SW 1271 (cell line): Measurements from ENCODE around the gene PCA3.

Experiments
- DNase-seq, 2 experiments: peaks; one replicate each; lab custom pipeline; 2025; lab: John Stamatoyannopoulos, UW

Gene PCA3

GRCh38 chr9:76827296-76828080 is 63.2 kb downstream of the PCA3 start:
- no peak for DNase-seq

DNA sequence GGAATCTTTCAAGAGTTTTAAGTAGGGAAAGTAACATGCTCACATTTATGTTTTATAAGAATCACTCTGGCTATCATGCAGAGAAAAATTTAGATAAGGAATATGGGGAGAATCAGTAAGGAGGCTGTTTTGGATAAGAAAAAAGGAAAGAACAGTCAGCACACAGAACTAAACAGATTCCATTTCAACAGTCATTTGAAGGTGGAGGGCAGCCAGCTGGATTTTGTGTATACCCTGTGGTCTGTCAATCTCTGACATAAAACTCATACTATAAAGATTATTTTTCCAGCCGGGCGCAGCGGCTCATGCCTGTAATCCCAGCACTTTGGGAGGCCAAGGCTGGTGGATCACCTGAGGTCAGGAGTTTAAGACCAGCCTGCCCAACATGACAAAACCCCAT is 64.2 kb downstream of the PCA3 start:
- no peak for DNase-seq

GRCh38 chr9:76835571-76836283 is 71.5 kb downstream of the PCA3 start:
- DNase-seq, result no peak
